Tibial artery (tissue), 4 donors: ENCODE data around the gene ADCY4.
A peak's percentile ranks its signal among the peaks of the same experiment; 100 is the strongest.

Experiments used
- DNase-seq, 2 donors: peaks; one replicate each; pipeline ENCODE4 v3.0.0-alpha.2; 2019
- H3K27ac ChIP-seq, 2 donors: fragments of 200-600 bp; sonication (generic) in 1 of 2; 1 replicate in 1 of 2; 2 replicates in 1 of 2; pipeline ENCODE4 v1.5.1; 2018 to 2019; ENCODE audit warnings: mild to moderate bottlenecking in 1 of 2
- H3K27me3 ChIP-seq, 2 donors: fragments of 200-600 bp; sonication (generic) in 1 of 2; one replicate each; pipeline versions ENCODE4 v1.5.1 to v1.6.0; 2016 to 2019
- H3K36me3 ChIP-seq, 3 donors: fragments of 200-600 bp; sonication (generic) in 2 of 3; one replicate each; pipeline ENCODE4 v1.5.1; 2016 to 2019; ENCODE audit warnings: mild to moderate bottlenecking in 2 of 3
- H3K4me1 ChIP-seq, 4 donors: fragments of 200-600 bp; sonication (generic) in 2 of 4; 1 replicate in 3 of 4; 2 replicates in 1 of 4; pipeline ENCODE4 v1.5.1; 2016 to 2019
- H3K4me3 ChIP-seq, 2 donors: fragments of 200-600 bp; sonication (generic) in 1 of 2; 1 replicate in 1 of 2; 2 replicates in 1 of 2; pipeline ENCODE4 v1.5.1; 2018 to 2019; ENCODE audit warnings: mild to moderate bottlenecking in 2 of 2
- H3K9me3 ChIP-seq, 3 donors: fragments of 200-600 bp; sonication (generic) in 1 of 3; one replicate each; pipeline ENCODE4 v1.5.1; 2016 to 2019
- CTCF ChIP-seq, 2 experiments: fragments of 200-600 bp in 1 of 2; fragments of 450-650 bp in 1 of 2; IDR thresholded peaks; one replicate each; pipeline ENCODE4 v1.5.1; 2017 to 2019; ENCODE audit warnings: antibody characterized with exemption in 2 of 2, mild to moderate bottlenecking in 1 of 2, moderate library complexity in 1 of 2
- intact Hi-C: fragments of 100-400 bp; cut with DNase I; formaldehyde crosslinking; loops from one replicate; pipeline ENCODE4 v1.15.0; 2023; ENCODE audit warnings: low total_unique reads

Gene ADCY4

GRCh38 chr14:24271834-24272263 is 63.0 kb downstream of the ADCY4 start:
- Histone ChIP-seq H3K9me3 (no peaks in the 10 kb centered on the region), H3K4me3 (peak overlapping the region; percentile 91 to 93), H3K36me3 (peaks cover 5 to 33% (median 18%) of the 10 kb centered on the region in 3 donors), H3K4me1 (peaks cover 0 to 12% (median 8%) of the 10 kb centered on the region in 4 donors), H3K27ac (peak overlapping the region; percentile 98), H3K27me3 (no peaks in the 10 kb centered on the region)
- intact Hi-C loops: no loop called here
- no peak for DNase-seq
- no peak for TF ChIP-seq CTCF (IDR thresholded peaks at IDR 0.05)

GRCh38 chr14:24271134-24271833 is 63.6 kb downstream of the ADCY4 start, which contains the start of gene RABGGTA:
TSS of gene RABGGTA (minus strand) at chr14:24271597. CDS start at chr14:24271115, 482 bp downstream.
- peak; percentile 77 to 91 for DNase-seq
- Histone ChIP-seq H3K27ac (peak within 1 kb of the TSS; percentile 98), H3K36me3 (peaks cover 11 to 39% (median 23%) of the 10 kb centered on the region in 3 donors), H3K4me3 (peak within 1 kb of the TSS; percentile 91 to 93), H3K27me3 (no peaks in the 10 kb centered on the region), H3K4me1 (peaks cover 0 to 12% (median 8%) of the 10 kb centered on the region in 4 donors), H3K9me3 (no peaks in the 10 kb centered on the region)
- intact Hi-C loops: no loop called here
- TF ChIP-seq CTCF (IDR thresholded peaks at IDR 0.05): peak; percentile 75 to 77

GRCh38 chr14:24270537-24271133 is 64.2 kb downstream of the ADCY4 start:
- DNase-seq: no peak
- H3K27me3 ChIP-seq: no peaks in the 10 kb centered on the region
- peaks cover 13 to 45% (median 29%) of the 10 kb centered on the region in 3 donors for H3K36me3 ChIP-seq
- peak overlapping the region; percentile 98 for H3K27ac ChIP-seq
- H3K9me3 ChIP-seq: no peaks in the 10 kb centered on the region
- intact Hi-C loops: no loop called here
- no peak for TF ChIP-seq CTCF (IDR thresholded peaks at IDR 0.05)
- H3K4me1 ChIP-seq: peaks cover 0 to 12% (median 8%) of the 10 kb centered on the region in 4 donors
- peak overlapping the region; percentile 91 to 93 for H3K4me3 ChIP-seq

- peaks cover 0 to 12% (median 8%) of the 10 kb centered on the region in 4 donors for H3K4me1 ChIP-seq
- no peak overlapping the region for H3K27ac ChIP-seq
- H3K9me3 ChIP-seq: no peaks in the 10 kb centered on the region
- H3K27me3 ChIP-seq: no peaks in the 10 kb centered on the region
- no peak overlapping the region for H3K4me3 ChIP-seq
- peak in 1 of 2 donors; percentile 54 for DNase-seq
- peaks cover 13 to 51% (median 35%) of the 10 kb centered on the region in 3 donors for H3K36me3 ChIP-seq
- intact Hi-C loops: no loop called here
- no peak for TF ChIP-seq CTCF (IDR thresholded peaks at IDR 0.05)
Measured at GRCh38 chr14:24269910-24270536, 64.8 kb downstream of the ADCY4 start.

GRCh38 chr14:24269368-24269767 is 65.5 kb downstream of the ADCY4 start:
- intact Hi-C loops: no loop called here
- Histone ChIP-seq H3K27ac (no peak overlapping the region), H3K36me3 (peaks cover 13 to 58% (median 35%) of the 10 kb centered on the region in 3 donors), H3K4me1 (peaks cover 0 to 12% (median 8%) of the 10 kb centered on the region in 4 donors), H3K9me3 (no peaks in the 10 kb centered on the region), H3K4me3 (no peak overlapping the region), H3K27me3 (no peaks in the 10 kb centered on the region)
- no peak for TF ChIP-seq CTCF (IDR thresholded peaks at IDR 0.05)
- DNase-seq: no peak
